ENCODE data around the gene RBMX. TPM values are rescaled to one million over a fixed set of nuclear protein-coding genes. Genes with fewer than 3 reads are reported as not detected.

Gene RBMX
- total and polyA plus RNA-seq, 2 experiments from 2014 or later, result 337 to 601 TPM

DNA sequence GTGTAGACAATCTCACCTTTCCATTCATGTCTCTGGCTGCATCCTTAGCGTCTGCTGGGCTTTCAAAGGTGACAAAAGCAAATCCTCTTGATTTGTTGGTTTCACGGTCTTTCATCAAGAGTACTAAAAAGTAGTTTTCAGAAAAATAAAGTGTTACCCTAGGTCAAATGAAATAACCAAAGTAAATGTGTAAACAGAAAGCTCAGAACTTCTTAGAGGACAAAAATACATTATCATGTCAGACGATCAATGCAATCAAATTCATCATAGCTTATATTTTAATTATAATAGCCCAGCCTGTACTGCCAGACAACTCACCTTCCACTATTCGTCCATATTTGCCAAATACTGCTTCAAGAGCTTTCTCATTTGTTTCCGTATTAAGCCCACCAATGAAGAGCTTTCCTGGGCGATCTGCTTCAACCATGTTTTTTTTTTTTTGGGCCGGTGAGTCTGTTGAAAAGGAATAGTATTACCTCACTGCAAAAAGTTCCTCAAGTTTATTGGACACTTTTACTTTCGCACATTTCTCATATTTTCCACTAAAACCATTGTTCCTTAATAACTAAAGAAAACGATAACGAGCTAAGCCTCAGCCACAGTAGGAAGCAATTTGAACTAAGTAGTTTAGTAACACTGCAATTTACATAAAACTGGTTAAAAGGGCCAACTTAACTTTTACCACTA lies 1.4 kb downstream of the RBMX start:
- peaks cover 16% of the 10 kb centered on the region for H3K27me3 Mint-ChIP-seq (ENCODE audit: insufficient read depth, low read depth, poor library complexity)
- H3K36me3 Mint-ChIP-seq (ENCODE audit: low read depth), result peaks cover 64% of the 10 kb centered on the region
- H3K27ac ChIP-seq (ENCODE audit: low read depth), result peak overlapping the region; percentile 96
- H2AFZ ChIP-seq, result no peak overlapping the region
- H3K36me3 ChIP-seq (ENCODE audit: insufficient read depth), result peaks cover 41% of the 10 kb centered on the region
- H3K9me2 ChIP-seq (ENCODE audit: insufficient read depth), result no peaks in the 10 kb centered on the region
- peaks cover 13% of the 10 kb centered on the region; the same call in 2 of the 3 replicates for H3K4me1 Mint-ChIP-seq
- H4K20me1 ChIP-seq (replicated peaks; ENCODE audit: insufficient read depth), result peaks cover 19% of the 10 kb centered on the region
- H3K4me1 ChIP-seq (ENCODE audit: insufficient read depth), result no peaks in the 10 kb centered on the region; the same call in 1 of the 2 replicates
- H3K9me3 Mint-ChIP-seq, result peaks cover 9% of the 10 kb centered on the region
- TF ChIP-seq ZNF114 (CRISPR knock-in tag; IDR thresholded peaks at IDR 0.05) (no peak), POLR2AphosphoS5 (IDR thresholded peaks at IDR 0.05; ENCODE audit: low read depth) (no peak)
- TF ChIP-seq, protein P1, sequence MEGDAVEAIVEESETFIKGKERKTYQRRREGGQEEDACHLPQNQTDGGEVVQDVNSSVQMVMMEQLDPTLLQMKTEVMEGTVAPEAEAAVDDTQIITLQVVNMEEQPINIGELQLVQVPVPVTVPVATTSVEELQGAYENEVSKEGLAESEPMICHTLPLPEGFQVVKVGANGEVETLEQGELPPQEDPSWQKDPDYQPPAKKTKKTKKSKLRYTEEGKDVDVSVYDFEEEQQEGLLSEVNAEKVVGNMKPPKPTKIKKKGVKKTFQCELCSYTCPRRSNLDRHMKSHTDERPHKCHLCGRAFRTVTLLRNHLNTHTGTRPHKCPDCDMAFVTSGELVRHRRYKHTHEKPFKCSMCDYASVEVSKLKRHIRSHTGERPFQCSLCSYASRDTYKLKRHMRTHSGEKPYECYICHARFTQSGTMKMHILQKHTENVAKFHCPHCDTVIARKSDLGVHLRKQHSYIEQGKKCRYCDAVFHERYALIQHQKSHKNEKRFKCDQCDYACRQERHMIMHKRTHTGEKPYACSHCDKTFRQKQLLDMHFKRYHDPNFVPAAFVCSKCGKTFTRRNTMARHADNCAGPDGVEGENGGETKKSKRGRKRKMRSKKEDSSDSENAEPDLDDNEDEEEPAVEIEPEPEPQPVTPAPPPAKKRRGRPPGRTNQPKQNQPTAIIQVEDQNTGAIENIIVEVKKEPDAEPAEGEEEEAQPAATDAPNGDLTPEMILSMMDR (conservative IDR thresholded peaks at IDR 0.05; ENCODE audit: low read depth in 2 of 2), result no peak
- TF ChIP-seq, protein P2, sequence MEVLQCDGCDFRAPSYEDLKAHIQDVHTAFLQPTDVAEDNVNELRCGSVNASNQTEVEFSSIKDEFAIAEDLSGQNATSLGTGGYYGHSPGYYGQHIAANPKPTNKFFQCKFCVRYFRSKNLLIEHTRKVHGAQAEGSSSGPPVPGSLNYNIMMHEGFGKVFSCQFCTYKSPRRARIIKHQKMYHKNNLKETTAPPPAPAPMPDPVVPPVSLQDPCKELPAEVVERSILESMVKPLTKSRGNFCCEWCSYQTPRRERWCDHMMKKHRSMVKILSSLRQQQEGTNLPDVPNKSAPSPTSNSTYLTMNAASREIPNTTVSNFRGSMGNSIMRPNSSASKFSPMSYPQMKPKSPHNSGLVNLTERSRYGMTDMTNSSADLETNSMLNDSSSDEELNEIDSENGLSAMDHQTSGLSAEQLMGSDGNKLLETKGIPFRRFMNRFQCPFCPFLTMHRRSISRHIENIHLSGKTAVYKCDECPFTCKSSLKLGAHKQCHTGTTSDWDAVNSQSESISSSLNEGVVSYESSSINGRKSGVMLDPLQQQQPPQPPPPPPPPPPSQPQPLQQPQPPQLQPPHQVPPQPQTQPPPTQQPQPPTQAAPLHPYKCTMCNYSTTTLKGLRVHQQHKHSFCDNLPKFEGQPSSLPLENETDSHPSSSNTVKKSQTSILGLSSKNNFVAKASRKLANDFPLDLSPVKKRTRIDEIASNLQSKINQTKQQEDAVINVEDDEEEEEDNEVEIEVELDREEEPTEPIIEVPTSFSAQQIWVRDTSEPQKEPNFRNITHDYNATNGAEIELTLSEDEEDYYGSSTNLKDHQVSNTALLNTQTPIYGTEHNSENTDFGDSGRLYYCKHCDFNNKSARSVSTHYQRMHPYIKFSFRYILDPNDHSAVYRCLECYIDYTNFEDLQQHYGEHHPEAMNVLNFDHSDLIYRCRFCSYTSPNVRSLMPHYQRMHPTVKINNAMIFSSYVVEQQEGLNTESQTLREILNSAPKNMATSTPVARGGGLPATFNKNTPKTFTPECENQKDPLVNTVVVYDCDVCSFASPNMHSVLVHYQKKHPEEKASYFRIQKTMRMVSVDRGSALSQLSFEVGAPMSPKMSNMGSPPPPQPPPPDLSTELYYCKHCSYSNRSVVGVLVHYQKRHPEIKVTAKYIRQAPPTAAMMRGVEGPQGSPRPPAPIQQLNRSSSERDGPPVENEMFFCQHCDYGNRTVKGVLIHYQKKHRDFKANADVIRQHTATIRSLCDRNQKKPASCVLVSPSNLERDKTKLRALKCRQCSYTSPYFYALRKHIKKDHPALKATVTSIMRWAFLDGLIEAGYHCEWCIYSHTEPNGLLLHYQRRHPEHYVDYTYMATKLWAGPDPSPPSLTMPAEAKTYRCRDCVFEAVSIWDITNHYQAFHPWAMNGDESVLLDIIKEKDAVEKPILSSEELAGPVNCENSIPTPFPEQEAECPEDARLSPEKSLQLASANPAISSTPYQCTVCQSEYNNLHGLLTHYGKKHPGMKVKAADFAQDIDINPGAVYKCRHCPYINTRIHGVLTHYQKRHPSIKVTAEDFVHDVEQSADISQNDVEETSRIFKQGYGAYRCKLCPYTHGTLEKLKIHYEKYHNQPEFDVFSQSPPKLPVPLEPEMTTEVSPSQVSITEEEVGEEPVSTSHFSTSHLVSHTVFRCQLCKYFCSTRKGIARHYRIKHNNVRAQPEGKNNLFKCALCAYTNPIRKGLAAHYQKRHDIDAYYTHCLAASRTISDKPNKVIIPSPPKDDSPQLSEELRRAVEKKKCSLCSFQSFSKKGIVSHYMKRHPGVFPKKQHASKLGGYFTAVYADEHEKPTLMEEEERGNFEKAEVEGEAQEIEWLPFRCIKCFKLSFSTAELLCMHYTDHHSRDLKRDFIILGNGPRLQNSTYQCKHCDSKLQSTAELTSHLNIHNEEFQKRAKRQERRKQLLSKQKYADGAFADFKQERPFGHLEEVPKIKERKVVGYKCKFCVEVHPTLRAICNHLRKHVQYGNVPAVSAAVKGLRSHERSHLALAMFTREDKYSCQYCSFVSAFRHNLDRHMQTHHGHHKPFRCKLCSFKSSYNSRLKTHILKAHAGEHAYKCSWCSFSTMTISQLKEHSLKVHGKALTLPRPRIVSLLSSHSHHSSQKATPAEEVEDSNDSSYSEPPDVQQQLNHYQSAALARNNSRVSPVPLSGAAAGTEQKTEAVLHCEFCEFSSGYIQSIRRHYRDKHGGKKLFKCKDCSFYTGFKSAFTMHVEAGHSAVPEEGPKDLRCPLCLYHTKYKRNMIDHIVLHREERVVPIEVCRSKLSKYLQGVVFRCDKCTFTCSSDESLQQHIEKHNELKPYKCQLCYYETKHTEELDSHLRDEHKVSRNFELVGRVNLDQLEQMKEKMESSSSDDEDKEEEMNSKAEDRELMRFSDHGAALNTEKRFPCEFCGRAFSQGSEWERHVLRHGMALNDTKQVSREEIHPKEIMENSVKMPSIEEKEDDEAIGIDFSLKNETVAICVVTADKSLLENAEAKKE (CRISPR knock-in tag; IDR thresholded peaks at IDR 0.05), result no peak
- TF ChIP-seq, protein P3, sequence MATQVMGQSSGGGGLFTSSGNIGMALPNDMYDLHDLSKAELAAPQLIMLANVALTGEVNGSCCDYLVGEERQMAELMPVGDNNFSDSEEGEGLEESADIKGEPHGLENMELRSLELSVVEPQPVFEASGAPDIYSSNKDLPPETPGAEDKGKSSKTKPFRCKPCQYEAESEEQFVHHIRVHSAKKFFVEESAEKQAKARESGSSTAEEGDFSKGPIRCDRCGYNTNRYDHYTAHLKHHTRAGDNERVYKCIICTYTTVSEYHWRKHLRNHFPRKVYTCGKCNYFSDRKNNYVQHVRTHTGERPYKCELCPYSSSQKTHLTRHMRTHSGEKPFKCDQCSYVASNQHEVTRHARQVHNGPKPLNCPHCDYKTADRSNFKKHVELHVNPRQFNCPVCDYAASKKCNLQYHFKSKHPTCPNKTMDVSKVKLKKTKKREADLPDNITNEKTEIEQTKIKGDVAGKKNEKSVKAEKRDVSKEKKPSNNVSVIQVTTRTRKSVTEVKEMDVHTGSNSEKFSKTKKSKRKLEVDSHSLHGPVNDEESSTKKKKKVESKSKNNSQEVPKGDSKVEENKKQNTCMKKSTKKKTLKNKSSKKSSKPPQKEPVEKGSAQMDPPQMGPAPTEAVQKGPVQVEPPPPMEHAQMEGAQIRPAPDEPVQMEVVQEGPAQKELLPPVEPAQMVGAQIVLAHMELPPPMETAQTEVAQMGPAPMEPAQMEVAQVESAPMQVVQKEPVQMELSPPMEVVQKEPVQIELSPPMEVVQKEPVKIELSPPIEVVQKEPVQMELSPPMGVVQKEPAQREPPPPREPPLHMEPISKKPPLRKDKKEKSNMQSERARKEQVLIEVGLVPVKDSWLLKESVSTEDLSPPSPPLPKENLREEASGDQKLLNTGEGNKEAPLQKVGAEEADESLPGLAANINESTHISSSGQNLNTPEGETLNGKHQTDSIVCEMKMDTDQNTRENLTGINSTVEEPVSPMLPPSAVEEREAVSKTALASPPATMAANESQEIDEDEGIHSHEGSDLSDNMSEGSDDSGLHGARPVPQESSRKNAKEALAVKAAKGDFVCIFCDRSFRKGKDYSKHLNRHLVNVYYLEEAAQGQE (IDR thresholded peaks at IDR 0.05; ENCODE audit: unreplicated experiment), result no peak
- H3K27ac Mint-ChIP-seq, result peak overlapping the region; percentile 100
- H3K79me2 ChIP-seq (replicated peaks; ENCODE audit: insufficient read depth), result peaks cover 63% of the 10 kb centered on the region
- peak overlapping the region; percentile 98 for H3K4me3 Mint-ChIP-seq
- DNase-seq (ENCODE audit: low spot score), result no peak
- H3F3A ChIP-seq (replicated peaks; ENCODE audit: low read depth), result peaks cover 6% of the 10 kb centered on the region; the same call in 1 of the 2 replicates
- no peak for ATAC-seq
- peak overlapping the region; percentile 86 for H3K4me2 ChIP-seq
- no peaks in the 10 kb centered on the region for H3K27me3 ChIP-seq (ENCODE audit: insufficient read depth)
- H3K4me3 ChIP-seq, result peak overlapping the region; percentile 91
